ENCODE data around the gene CIRBP. TPM values are rescaled to one million over a fixed set of nuclear protein-coding genes. Genes with fewer than 3 reads are reported as not detected.

The CIRBP gene
- 100 to 1,000 TPM; 704 to 940 (median 807) TPM for polyA plus RNA-seq (ENCODE audit: insufficient read length in 4 of 4)

- DNase-seq (ENCODE audit: low read depth in 4 of 4, low spot score in 3 of 4), result peak; percentile 93 to 97 (median 96)
These were observed at the start of gene CIRBP for GRCh38 chr19:1269065-1269477. Gene CIRBP, plus strand, starts transcription at chr19:1269332. Its CDS starts 1,602 bp downstream, at chr19:1270934.

DNA sequence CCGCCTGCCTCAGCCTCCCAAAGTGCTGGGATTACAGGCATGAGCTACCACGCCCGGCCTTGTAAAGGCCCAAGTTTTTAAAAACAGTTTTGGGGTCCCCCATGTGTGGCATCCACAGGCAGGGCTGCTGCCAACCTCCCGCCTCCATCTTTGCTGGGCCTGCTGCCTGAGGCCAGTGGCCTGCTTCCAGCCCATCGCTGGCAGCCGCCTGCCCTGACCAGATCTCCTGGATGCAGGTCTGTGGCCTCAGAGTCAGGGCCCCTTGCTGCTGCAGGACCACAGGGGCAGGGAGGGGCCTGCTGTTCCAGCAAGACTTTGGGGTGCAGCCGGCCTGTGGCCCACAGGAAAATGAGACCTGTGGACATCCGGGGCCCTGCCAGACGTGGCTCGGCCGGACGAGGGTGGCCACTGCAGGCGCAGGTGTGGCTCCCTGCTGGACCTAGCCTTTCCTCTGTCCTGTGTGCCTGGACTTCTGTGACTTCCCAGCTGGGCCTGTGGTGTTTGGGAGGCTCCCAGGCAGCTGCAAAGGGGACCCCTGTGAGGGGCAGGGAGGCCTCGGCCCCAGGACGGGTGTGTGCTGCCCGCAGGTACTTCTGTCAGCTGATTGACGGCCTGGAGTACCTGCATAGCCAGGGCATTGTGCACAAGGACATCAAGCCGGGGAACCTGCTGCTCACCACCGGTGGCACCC, 49.2 kb upstream of the CIRBP start:
- no peak for DNase-seq (ENCODE audit: low read depth in 4 of 4, low spot score in 3 of 4)

- no peak for DNase-seq (ENCODE audit: low read depth in 4 of 4, low spot score in 3 of 4)
These were observed 48.6 kb upstream of the CIRBP start for GRCh38 chr19:1220477-1220930.

DNA sequence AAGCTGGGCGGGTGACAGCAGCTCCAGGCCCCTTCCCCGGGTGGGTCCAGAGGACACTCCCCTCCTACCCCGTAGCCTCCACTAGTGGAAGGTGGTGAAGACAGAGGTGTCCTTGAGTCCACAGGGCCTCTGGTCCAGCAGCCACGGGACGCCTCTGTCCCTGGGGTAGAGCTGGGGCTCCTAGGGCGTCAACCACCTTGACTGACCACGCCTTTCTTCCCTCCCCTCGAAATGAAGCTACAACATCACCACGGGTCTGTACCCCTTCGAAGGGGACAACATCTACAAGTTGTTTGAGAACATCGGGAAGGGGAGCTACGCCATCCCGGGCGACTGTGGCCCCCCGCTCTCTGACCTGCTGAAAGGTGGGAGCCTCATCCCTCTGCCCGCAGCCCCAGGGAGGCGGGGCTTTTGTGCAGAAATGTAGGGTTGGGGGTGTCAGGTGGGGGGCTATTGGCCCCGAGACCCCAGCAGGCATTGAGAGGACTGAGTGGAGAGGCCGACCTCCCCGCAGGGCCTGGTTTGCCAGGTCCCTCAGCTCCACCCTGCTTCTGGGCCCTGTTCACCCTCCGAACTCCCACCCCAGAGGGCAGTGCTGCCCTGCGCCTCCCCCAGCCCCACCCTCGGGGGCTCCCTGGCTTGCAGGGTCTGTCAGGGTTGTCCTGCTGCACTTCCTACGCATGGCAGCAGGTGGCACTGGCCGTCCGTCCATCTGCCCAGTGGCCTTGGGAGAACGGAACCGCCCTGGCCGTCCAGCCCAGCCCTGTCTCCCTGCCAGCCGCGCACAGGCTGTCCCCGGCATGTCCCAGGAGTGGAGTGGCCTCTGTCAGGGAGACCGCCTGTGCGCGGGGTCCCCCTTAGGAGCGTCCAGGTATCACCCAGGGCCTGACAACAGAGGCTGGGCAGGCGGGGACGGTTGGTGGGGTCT, 47.9 kb upstream of the CIRBP start:
- no peak for DNase-seq (ENCODE audit: low read depth in 4 of 4, low spot score in 3 of 4)

DNA sequence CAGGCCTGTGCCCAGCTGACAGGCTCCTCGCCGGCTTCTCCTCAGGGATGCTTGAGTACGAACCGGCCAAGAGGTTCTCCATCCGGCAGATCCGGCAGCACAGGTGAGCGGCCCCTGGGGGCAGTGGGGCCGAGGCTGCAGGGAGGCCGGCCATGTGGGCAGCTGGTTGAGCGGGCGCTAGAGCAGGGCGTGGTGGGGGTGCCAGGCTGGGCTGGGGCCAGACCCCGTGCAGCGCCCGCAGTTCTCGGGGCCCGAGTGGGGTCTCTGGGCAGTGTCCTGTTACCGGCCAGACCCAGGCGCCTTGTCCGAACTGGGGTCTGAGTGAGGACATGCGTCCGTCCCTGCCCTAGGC, 47.3 kb upstream of the CIRBP start:
- DNase-seq (ENCODE audit: low read depth in 4 of 4, low spot score in 3 of 4), result no peak

- no peak for DNase-seq (ENCODE audit: low read depth in 4 of 4, low spot score in 3 of 4)
These were observed 46.7 kb upstream of the CIRBP start for GRCh38 chr19:1222394-1222793.

GRCh38 chr19:1223018-1223855, 45.9 kb upstream of the CIRBP start:
- DNase-seq (ENCODE audit: low read depth in 4 of 4, low spot score in 3 of 4), result no peak

- no peak for DNase-seq (ENCODE audit: low read depth in 4 of 4, low spot score in 3 of 4)
These were observed 44.9 kb upstream of the CIRBP start for GRCh38 chr19:1224047-1224825.

DNA sequence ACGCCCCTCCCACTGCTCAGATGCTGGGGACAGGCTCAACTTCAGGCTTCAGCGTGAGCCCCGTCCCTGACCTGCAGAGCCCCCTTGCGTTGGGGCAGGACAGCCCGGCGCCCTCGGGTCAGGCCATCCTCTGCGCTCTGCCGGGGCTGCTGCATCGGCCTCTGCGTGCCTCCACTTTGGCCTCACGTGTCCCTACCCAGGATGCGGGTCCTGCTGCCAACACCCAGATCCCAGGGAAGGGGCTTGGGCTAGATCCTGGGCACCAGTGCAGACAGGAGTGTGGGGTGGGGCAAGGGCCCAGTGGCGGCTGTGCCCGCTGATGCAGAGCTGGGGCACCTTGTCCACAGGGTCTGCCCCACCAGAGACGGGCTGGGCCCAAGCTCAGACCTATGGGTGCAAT, 44.3 kb upstream of the CIRBP start:
- DNase-seq (ENCODE audit: low read depth in 4 of 4, low spot score in 3 of 4), result no peak

DNA sequence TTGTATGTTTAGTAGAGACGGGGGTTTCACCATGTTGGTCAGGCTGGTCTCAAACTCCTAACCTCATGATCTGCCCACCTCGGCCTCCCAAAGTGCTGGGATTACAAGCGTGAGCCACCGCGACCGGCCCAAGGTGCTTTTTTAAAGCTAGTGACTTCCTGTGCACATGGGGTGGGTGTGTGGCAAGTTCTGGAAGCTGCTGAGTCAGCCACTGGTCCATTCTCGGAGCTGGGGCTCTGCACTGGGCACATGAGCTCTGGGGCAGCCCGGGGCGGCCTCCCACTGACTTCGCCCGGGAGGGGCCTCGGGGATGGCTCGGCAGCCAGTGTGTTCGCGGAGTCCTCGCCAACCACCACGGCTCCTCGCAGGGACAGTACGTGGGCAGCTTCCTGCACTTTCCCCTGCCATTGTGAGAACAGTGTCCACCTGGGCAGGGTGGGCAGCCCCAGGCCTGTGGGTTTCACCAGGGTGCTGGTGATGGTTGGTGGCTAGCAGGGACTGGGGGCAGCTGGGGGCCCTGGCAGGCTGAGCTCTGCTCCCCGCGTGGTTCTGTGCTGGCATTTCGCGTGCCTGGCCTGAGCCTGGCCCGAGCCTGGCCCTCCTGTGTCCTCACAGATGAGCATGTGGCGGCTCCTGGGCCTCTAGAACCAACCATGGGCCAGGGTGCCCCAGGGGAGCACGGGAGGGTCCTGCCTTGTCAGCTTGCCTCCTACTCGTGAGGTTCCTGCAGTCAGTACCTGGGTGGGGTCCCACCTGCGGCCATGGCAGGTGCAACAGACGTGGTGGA, 43.5 kb upstream of the CIRBP start:
- no peak for DNase-seq (ENCODE audit: low read depth in 4 of 4, low spot score in 3 of 4)

DNA sequence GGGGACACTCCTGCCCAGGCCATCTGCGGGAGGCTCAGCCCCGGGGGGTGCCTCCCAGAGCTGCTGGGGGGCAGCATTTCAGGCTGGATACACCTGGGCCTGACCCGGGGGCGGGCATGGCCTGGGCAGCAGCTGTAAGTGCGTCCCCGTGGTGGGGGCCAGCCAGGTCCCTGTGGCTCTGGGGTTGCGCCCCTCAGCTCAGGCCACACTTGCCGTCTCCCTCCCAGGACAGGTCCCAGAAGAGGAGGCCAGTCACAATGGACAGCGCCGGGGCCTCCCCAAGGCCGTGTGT, 43.0 kb upstream of the CIRBP start:
- no peak for DNase-seq (ENCODE audit: low read depth in 4 of 4, low spot score in 3 of 4)

- DNase-seq (ENCODE audit: low read depth in 4 of 4, low spot score in 3 of 4), result no peak
These were observed 42.4 kb upstream of the CIRBP start for GRCh38 chr19:1226522-1227303.

- no peak for DNase-seq (ENCODE audit: low read depth in 4 of 4, low spot score in 3 of 4)
These were observed 41.7 kb upstream of the CIRBP start for GRCh38 chr19:1227304-1228054.

DNA sequence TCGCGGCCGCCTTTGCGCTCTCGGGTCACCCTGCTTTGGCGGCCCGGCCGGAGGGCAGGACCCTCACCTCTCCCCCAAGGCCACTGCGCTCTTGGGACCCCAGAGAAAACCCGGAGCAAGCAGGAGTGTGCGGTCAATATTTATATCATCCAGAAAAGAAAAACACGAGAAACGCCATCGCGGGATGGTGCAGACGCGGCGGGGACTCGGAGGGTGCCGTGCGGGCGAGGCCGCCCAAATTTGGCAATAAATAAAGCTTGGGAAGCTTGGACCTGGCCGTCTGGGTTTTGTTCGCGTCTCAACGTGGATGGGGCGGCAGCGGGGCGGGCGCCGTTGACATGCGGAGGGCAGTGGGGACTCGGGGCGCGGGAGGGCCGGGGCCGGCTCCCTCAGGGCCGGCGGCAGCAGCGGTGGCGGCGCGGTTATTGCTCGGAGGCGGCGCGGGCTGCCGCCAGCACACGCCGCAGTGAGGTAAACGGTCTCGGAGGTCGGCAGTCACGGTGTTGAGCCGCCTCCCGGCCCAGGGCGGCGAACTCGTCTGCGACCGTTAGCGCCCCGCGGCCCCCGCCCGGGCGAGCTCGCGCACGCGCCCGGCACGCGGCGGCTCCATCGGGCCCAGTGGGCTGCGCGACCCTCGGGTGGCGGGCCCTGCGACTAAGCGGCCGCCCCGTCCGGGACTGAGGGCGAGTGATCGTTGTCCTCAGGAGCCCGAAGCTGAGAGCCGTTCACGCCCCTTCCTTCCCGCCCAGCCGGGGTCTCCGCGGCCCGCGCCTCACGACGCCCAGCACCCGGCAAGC, 40.8 kb upstream of the CIRBP start:
- DNase-seq (ENCODE audit: low read depth in 4 of 4, low spot score in 3 of 4), result no peak

GRCh38 chr19:1229056-1229923, 39.8 kb upstream of the CIRBP start:
- DNase-seq (ENCODE audit: low read depth in 4 of 4, low spot score in 3 of 4), result no peak

All from left renal pelvis (tissue), 4 donors.